Measurements from ENCODE around the gene SQSTM1.
"Not testable (repeated sequence)": the region's sequence is repeated elsewhere in the genome, so short reads cannot be mapped to it uniquely, and the experiment has no call there.

Gene SQSTM1

GRCh38 chr5:179860301-179860700 lies 39.6 kb downstream of the SQSTM1 start:
- no peak for DNase-seq

- no peak for DNase-seq
Measured at GRCh38 chr5:179862296-179862695, 41.6 kb downstream of the SQSTM1 start.

- DNase-seq: no peak
Measured at GRCh38 chr5:179862891-179863290, 42.2 kb downstream of the SQSTM1 start.

- no peak for DNase-seq
Measured at GRCh38 chr5:179863449-179864085, 42.9 kb downstream of the SQSTM1 start.

DNA sequence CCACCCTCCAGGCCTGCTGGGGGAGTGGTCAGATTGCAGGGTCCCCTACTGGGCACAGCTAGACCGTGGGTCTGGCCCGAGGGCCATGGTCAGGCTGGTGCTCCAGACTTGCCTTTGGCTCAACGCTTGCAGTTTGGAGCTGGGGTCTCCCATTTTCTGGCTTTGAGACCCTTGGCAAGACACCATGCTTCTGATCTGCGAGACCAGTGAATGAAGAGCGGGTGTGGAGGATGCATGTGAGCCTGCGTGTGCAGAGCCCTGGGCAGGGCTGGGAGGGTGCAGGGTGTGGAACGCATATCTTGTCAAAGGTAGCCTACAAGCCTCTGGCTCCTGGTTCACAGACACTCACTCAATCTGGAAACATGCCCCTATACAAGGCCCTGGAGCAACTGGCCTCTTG lies 44.0 kb downstream of the SQSTM1 start:
- DNase-seq: no peak

DNA sequence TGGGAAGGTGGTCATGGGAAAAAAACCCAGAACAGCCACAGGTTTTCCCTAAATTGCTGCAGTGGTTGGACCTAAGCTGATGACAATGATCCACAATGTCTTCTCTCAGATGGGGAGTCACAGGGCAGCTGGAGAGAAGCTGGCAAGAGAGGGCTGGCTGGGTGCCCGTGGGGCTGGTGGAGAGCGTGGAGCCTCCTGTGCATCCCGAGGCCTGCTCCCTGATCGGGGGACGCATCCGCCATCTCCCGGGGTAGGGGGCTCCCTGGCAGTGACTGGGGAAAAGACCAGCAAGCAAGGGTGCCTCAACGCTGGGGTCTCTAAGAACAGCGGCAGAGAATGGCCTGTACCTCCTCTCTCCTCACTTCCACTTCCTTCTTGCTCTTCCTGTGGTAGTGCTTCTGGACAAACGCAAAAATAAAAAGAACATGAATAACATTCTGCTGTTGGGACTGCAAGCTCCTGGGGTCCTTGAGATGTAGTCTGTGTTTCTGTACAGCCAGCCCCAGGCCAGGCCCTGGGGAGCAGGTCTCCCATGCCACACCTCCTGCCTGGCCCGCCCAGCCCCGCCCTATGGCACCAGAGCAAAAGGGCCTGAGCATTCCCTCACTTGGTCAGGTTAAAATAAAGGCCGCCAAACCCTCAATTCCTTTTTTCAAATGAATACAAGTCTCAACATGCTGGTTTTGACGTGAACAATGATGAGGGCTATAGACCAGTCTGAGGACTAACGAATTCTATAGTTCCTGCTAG lies 45.0 kb downstream of the SQSTM1 start:
- DNase-seq: no peak

- no peak for DNase-seq
Measured at GRCh38 chr5:179866241-179867078, 45.8 kb downstream of the SQSTM1 start.

DNA sequence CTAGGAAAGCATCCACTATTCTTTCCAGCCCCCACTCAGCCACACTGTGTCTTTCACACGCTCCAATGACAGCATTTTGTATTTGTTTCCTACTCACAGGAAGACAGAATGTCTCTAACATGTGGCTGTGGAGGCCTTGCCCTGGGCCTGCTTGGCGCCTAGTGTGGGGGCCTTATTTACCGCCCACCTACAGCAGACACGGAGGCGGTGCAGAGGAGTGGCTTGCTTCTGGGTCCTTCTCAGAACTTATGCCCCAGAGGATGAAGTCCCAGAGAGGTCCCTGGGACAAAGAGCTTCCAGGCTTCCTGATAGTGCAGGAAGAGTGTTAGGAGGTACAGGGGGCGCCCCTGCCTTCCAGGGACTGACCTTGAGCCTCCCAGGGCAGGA lies 46.4 kb downstream of the SQSTM1 start:
- DNase-seq: no peak

DNA sequence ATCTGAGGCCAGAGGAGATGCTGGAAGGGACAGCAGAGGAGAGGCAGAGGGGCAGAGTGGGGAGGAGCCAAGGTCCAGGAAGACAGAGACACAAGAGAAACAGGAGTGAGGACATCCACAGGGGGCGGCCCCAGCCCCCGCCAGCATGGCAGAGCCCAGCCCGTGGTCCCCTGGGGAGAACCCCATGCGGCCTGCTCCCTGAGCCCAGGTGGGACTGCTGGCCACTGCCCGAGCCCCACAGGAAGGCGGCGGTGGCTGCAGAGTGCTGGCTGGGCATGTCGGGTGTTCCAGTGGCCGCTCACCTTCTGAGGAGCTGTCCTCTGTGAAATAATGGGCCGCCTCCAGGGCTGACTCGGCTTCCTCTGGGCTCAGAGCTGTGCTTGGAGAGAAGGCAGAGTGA lies 46.8 kb downstream of the SQSTM1 start:
- no peak for DNase-seq

- no peak for DNase-seq
Measured at GRCh38 chr5:179868541-179868940, 47.8 kb downstream of the SQSTM1 start.

DNA sequence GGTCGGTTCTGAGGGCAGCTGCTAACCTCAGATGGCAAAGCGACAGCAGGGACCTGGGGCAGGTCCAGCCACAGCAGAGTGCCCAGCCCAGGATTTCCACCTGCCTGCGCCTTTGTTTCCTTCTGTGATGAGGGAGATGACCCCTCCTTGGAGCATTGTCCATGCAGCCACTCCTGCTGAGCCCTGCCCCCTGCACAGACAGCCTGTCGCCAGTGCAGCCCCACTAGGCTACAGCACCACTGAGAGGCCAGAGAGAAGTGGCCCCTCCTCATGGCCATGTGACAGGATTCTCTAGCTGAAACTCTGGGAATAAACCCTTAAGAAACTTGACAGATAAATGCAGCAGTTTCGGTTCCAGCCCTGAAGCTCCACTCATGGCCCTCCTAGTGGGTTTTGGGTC lies 48.4 kb downstream of the SQSTM1 start:
- no peak for DNase-seq

DNA sequence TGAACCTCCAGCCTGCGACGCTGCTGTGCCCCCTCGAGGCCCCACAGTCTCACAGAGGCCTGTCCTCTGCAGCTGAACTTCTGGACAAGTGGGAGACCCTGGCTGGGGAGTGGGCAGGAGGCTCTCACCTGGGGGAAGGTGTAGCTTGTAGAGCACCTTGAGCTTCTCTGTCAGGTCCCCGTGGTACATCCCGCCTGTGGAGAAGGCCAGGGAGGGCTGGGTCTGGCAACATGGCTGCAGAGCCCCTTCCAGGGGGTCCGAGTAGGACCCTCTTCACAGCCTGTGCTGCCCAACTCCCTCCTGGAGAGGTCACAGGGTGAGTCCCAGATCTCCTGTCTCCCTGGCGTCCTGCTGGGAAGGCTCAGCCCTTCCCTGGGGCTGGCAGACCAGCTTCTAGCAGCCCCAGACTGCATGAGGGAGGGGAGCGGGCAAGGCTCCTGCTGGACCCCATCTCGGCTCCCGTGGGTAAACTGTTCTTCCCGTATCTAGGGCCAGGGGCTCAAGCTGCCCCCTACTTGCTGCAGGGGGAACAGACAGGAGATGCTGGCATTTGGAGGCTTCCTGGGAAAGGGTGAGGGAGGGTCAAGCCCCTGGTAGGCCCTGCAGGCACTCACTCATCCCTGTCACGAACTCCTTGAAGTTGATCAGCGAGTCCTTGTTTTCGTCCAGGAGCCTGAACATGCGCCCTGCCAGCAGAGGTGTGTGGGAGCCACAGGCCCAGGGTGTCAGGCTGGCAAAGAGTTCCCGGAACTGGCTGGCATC lies 49.1 kb downstream of the SQSTM1 start:
- no peak for DNase-seq

DNA sequence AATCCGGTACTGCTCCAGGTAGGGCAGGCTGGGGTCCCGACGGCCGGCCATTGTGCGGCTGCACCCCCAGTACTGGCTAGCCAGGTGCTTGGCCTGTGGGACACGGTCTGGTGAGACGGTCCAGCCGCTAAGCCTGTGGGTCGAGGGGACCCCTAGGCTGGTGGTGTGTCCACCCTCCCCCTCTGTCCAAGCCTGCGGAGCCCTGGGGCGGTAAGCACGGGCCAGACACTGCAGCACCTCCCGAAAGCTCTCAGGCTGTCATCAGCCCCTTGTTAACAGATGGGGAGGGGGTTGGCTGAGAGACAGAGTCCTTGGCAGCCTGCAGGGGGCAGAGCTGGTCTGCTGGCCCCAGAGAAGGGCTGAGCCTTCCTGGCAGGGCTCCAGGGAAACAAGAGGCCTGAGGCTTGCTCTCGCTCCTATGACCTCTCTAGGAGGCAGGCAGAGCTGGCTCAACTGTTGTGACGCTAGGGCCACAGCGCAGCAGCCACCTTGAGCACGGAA lies 49.7 kb downstream of the SQSTM1 start:
- peak; percentile 34 for DNase-seq

DNA sequence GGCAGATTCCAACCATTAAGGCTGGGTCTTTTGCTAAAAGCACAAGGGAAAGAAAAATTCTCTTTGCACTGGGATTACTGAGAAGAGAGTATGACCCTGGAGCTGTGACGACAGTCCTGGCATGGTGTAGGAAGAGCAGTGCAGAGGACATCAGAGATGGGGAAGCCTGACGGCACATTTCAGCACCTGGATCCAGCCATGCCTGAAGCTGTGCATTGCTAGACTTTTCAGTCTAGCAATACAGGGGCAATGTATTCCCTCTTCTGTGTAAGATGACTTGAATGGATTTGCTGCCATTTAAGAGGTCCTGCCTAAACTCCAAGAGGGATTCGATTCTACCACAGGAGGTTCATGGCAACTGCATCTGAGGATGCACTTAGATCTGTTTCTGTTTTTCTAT lies 50.2 kb downstream of the SQSTM1 start:
- no peak for DNase-seq

- DNase-seq: not testable (repeated sequence)
Measured at GRCh38 chr5:179871533-179871932, 50.8 kb downstream of the SQSTM1 start.

- no peak for DNase-seq
Measured at GRCh38 chr5:179872055-179872827, 51.5 kb downstream of the SQSTM1 start.

- DNase-seq: no peak
Measured at GRCh38 chr5:179872828-179873575, 52.3 kb downstream of the SQSTM1 start.

DNA sequence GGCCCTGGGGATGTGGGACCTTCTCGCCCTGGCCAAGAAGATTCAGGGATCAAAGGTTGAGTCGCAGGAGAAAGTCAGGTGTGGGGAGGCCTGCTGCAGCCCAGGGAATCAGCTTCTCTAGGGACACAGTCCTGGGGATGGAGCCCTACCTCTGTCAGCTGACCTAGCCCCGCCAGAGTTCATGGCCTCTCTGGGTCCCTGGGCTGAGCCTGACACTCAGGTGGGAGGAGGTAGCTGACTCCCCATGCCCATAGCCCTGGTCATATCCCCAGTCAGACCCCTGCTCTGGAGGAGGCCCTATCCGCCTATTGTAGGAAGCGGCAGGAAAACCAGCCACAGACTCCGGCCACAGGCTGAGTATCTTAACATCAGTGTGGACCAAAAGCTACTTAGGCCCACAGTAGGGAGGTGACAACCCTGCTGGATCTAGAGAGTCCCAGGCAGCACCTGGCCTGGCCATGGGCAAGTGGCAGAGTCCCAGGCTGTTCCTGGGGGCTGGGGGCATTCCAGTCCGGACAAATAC lies 52.9 kb downstream of the SQSTM1 start:
- no peak for DNase-seq

DNA sequence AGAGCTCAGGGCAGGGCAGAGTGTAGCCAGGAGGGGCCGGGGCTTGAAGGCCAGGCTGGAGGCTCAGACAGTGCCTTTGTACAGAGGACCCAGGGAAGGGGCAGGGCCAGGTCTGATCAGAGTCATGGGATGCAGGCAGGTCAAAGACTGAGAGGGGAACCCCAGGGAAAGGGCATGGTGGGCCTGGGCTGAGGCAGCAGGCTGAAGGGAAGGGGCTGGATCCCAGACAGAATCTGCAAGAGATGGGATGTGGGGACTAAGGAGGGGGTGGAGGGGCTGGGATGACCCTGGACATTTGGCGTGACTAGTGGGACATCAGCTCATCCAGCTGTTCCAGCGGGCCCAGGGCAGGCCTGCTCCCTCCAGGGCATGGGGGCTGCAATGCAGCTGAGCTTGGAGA lies 53.4 kb downstream of the SQSTM1 start:
- DNase-seq: no peak

DNA sequence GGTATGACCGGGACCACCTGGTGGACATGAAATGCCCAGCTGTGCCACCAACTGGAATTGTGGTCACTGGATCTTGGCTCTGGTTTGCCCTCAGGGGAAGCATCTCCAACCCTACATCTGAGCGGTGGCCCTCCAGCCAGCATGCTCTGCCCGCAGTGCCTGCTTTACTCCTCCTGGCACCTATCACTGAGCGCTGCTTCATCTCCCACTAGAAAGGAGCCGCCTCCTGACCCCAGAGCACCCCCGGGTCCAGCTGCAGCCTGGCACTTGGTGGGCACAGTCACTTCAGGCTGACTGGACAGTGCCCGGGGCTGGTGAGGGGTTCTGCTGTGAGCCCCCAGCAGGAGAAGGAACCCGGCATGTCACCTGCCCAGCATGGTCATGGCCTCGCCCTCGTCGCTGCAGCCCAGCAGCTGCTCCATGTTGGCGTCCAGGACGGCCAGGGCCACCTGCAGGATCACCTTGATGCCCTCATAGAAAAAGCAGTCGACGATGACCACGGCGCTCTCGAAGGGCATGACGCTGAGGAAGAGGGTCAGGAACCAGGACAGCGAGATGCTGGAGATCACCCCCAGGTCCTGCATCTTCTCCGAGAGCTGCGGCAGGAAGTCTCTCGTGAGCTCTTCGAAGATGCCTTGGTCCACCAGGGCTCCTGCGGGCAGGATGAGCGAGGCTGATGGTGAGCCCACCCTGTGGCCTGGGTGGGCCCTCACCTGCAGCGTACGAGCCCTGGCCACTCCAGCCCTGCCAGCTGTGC lies 54.0 kb downstream of the SQSTM1 start:
- no peak for DNase-seq

All from NCI-H2029 treated with DMSO at 0.1 percent for 48 hours (cell line).